H1 (cell line): ENCODE measurements around the gene AK5. TPM values are rescaled to one million over a fixed set of nuclear protein-coding genes. Genes with fewer than 3 reads are reported as not detected.

ENCODE experiments used
- CTCF ChIA-PET: fragments of 300-600 bp; sonication (Branson Sonifier 250); formaldehyde crosslinking; loops from one replicate; lab custom pipeline; 2021; ENCODE audit not compliant: partially characterized antibody; lab: Charles Lee
- POLR2A ChIA-PET: fragments of 300-600 bp; sonication (Branson Sonifier 250); formaldehyde crosslinking; loops from one replicate; lab custom pipeline; 2021; ENCODE audit warnings: inconsistent platforms; ENCODE audit not compliant: partially characterized antibody; lab: Charles Lee
- DNase-seq, 2 experiments: peaks; one replicate each; pipeline versions ENCODE4 v3.0.0 to v3.0.0-alpha.2; 2010 to 2022; ENCODE audit warnings: low spot score in 2 of 2, low read depth in 1 of 2, mixed read lengths in 1 of 2
- FAIRE-seq: peaks from 2 replicates; lab custom pipeline; 2011; peaks lifted over from hg19 to GRCh38; lab: Jason Lieb, UNC
- H2AFZ ChIP-seq: 2 replicates; pipeline ENCODE4 v1.8.1; 2012; ENCODE audit warnings: low read length, inconsistent platforms
- H2AK5ac ChIP-seq: 2 replicates; pipeline ENCODE4 v1.6.1; 2013; ENCODE audit warnings: low read depth, low read length
- H2BK120ac ChIP-seq: replicated peaks from 2 replicates; pipeline ENCODE3; 2013; ENCODE audit warnings: low read depth, low read length, inconsistent platforms
- H2BK12ac ChIP-seq: 2 replicates; pipeline ENCODE4 v1.6.1; 2013; ENCODE audit warnings: low read depth, low read length
- H2BK15ac ChIP-seq: 2 replicates; pipeline ENCODE4 v1.6.1; 2013; ENCODE audit warnings: low read length
- H2BK20ac ChIP-seq: 2 replicates; pipeline ENCODE4 v1.6.1; 2013; ENCODE audit warnings: low read length
- H2BK5ac ChIP-seq: 2 replicates; pipeline ENCODE4 v1.6.1; 2013; ENCODE audit warnings: low read depth, low read length
- H3K14ac ChIP-seq: 2 replicates; pipeline ENCODE4 v1.6.1; 2013; ENCODE audit warnings: inconsistent platforms; ENCODE audit not compliant: insufficient read length
- H3K18ac ChIP-seq: 2 replicates; pipeline ENCODE4 v1.6.1; 2013; ENCODE audit warnings: low read length; ENCODE audit errors: extremely low read depth
- H3K23ac ChIP-seq: 2 replicates; pipeline ENCODE4 v1.6.1; 2013; ENCODE audit warnings: inconsistent platforms; ENCODE audit not compliant: insufficient read length
- H3K23me2 ChIP-seq: 2 replicates; pipeline ENCODE4 v1.6.1; 2013; ENCODE audit warnings: low read depth, low read length
- H3K27ac ChIP-seq: 2 replicates; pipeline ENCODE4 v1.6.1; 2011; ENCODE audit warnings: low read depth, low read length, inconsistent platforms
- H3K27me3 ChIP-seq, 4 experiments: replicated peaks in 1 of 4; 1 replicate in 1 of 4; 2 replicates in 3 of 4; pipeline versions ENCODE4 v1.6.1 to v1.8.1; 2011 to 2013; ENCODE audit warnings: low read length in 3 of 4, mild to moderate bottlenecking in 3 of 4, inconsistent platforms in 2 of 4, mixed read lengths in 2 of 4, moderate library complexity in 1 of 4; ENCODE audit not compliant: control insufficient read depth in 3 of 4, insufficient read depth in 3 of 4; ENCODE audit errors: extremely low read depth in 1 of 4
- H3K36me3 ChIP-seq, 4 experiments: 2 replicates each; pipeline versions ENCODE4 v1.6.1 to v1.8.1; 2011 to 2013; ENCODE audit warnings: mild to moderate bottlenecking in 4 of 4, low read length in 3 of 4, moderate library complexity in 2 of 4, control low read depth in 1 of 4, inconsistent platforms in 1 of 4; ENCODE audit not compliant: insufficient read depth in 4 of 4, control insufficient read depth in 2 of 4
- H3K4ac ChIP-seq: replicated peaks from 2 replicates; pipeline ENCODE3; 2013; ENCODE audit warnings: low read length, low read depth, mixed read lengths, inconsistent platforms; ENCODE audit not compliant: insufficient read length
- H3K4me1 ChIP-seq, 4 experiments: replicated peaks in 1 of 4; 1 replicate in 1 of 4; 2 replicates in 3 of 4; pipeline versions ENCODE4 v1.6.1 to v1.8.1; 2011 to 2013; ENCODE audit warnings: low read length in 3 of 4, inconsistent platforms in 2 of 4, mixed read lengths in 1 of 4; ENCODE audit not compliant: insufficient read depth in 4 of 4, control insufficient read depth in 3 of 4
- H3K4me2 ChIP-seq, 2 experiments: 2 replicates each; pipeline versions ENCODE4 v1.6.1 to v1.8.1; 2011 to 2013; ENCODE audit warnings: low read depth in 2 of 2, low read length in 2 of 2, control low read depth in 1 of 2, inconsistent platforms in 1 of 2, mild to moderate bottlenecking in 1 of 2; ENCODE audit not compliant: insufficient read depth in 1 of 2
- H3K4me3 ChIP-seq, 4 experiments: fragments of 200-600, 300-600 bp in 1 of 4; sonication (generic), shearing (Covaris generic), sonication (Bioruptor Twin) in 1 of 4; 2 replicates each; pipeline versions ENCODE4 v1.5.1 to v1.8.1; 2011 to 2016; ENCODE audit warnings: low read length in 4 of 4, low read depth in 3 of 4, control low read depth in 2 of 4, inconsistent platforms in 2 of 4, mild to moderate bottlenecking in 2 of 4, mixed read lengths in 1 of 4, moderate library complexity in 1 of 4; ENCODE audit not compliant: insufficient read depth in 2 of 4; ENCODE audit errors: extremely low read depth in 1 of 4
- H3K56ac ChIP-seq: replicated peaks from 2 replicates; pipeline ENCODE3; 2013; ENCODE audit warnings: low read depth, mild to moderate bottlenecking, mixed read lengths, low read length, inconsistent platforms; ENCODE audit not compliant: insufficient read length
- H3K79me1 ChIP-seq: 2 replicates; pipeline ENCODE4 v1.6.1; 2013; ENCODE audit warnings: low read depth, low read length, control low read depth
- H3K79me2 ChIP-seq, 2 experiments: 2 replicates each; pipeline versions ENCODE4 v1.6.1 to v1.8.1; 2012 to 2013; ENCODE audit warnings: low read length in 2 of 2, mild to moderate bottlenecking in 2 of 2, inconsistent platforms in 1 of 2; ENCODE audit not compliant: insufficient read depth in 2 of 2, control insufficient read depth in 1 of 2
- H3K9ac ChIP-seq, 4 experiments: replicated peaks in 1 of 4; 1 replicate in 1 of 4; 2 replicates in 3 of 4; pipeline versions ENCODE4 v1.6.1 to v1.8.1; 2011 to 2013; ENCODE audit warnings: low read depth in 3 of 4, low read length in 3 of 4, control low read depth in 2 of 4, mild to moderate bottlenecking in 2 of 4, moderate library complexity in 2 of 4, inconsistent platforms in 1 of 4; ENCODE audit errors: extremely low read depth in 1 of 4
- H3K9me3 ChIP-seq, 2 experiments: 2 replicates each; pipeline versions ENCODE4 v1.6.1 to v1.8.1; 2012 to 2013; ENCODE audit warnings: mild to moderate bottlenecking in 2 of 2, moderate library complexity in 2 of 2, control low read depth in 1 of 2, inconsistent platforms in 1 of 2, low read depth in 1 of 2, low read length in 1 of 2, mixed read lengths in 1 of 2; ENCODE audit not compliant: insufficient read depth in 2 of 2
- H4K20me1 ChIP-seq, 2 experiments: replicated peaks in 1 of 2; 2 replicates each; pipeline versions ENCODE3 to v1.8.1; 2011 to 2013; ENCODE audit warnings: inconsistent platforms in 2 of 2, low read length in 2 of 2, mild to moderate bottlenecking in 1 of 2; ENCODE audit not compliant: insufficient read depth in 2 of 2, control insufficient read depth in 1 of 2
- H4K5ac ChIP-seq: 2 replicates; pipeline ENCODE4 v1.6.1; 2013; ENCODE audit warnings: low read length, low read depth, mixed read lengths, inconsistent platforms; ENCODE audit not compliant: insufficient read length
- H4K8ac ChIP-seq: 2 replicates; pipeline ENCODE4 v1.8.0; 2013; ENCODE audit warnings: mild to moderate bottlenecking, moderate library complexity, low read length, inconsistent platforms; ENCODE audit not compliant: insufficient read depth; ENCODE audit errors: extremely low read depth
- H4K91ac ChIP-seq: replicated peaks from 2 replicates; pipeline ENCODE3; 2013; ENCODE audit warnings: low read length, mixed read lengths, inconsistent platforms; ENCODE audit not compliant: insufficient read length
- RXRA ChIP-seq: IDR thresholded peaks from 2 replicates; pipeline ENCODE4 v1.6.1; 2011; ENCODE audit warnings: low read depth, mild to moderate bottlenecking, low read length, moderate library complexity; ENCODE audit not compliant: insufficient read depth
- WGBS, 2 experiments: shearing (Covaris generic) in 1 of 2; methylation state at CpG; one replicate each; pipeline versions ENCODE4 v1.1.6 to v1.1.7; 2013 to 2015; ENCODE audit warnings: low lambda C conversion rate in 2 of 2, mixed read lengths in 2 of 2, inconsistent platforms in 1 of 2, low coverage in 1 of 2, missing lambda C conversion rate in 1 of 2; ENCODE audit not compliant: insufficient replicate concordance in 2 of 2, insufficient coverage in 1 of 2, insufficient read length in 1 of 2; ENCODE audit errors: extremely low coverage in 1 of 2, missing lambda C conversion rate in 1 of 2; 5-methylcytosine and 5-hydroxymethylcytosine counted together
- polyA plus RNA-seq, 7 experiments: library from polyadenylated mRNA; depleted of rRNA in 3 of 7; stranded (reverse) in 5 of 7; unstranded in 2 of 7; fragments of >200 nt in 5 of 7; fragments of 200-250 nt in 2 of 7; gene quantifications; 1 replicate in 5 of 7; 2 replicates in 1 of 7; 4 replicates in 1 of 7; pipeline versions ENCODE4 v1.2.1 to v1.2.3, GENCODE V29; 2011 to 2013; ENCODE audit warnings: missing spikeins in 2 of 7, mixed read lengths in 2 of 7
- total RNA-seq: library from RNA; stranded (reverse); fragmentation: NEBNext Ultra II Directional; extraction: Animal tissue kit (Norgen Biotek cat#: 25700); gene quantifications from 2 replicates; pipeline ENCODE4 v1.2.1, GENCODE V29; 2021

AK5 gene
- total and polyA plus RNA-seq, 2 of the 8 experiments (the other 6 are each of a cell fraction or from before 2014, with no cell fraction given) = 2.0 to 7.1 TPM

- Histone ChIP-seq H3K4ac (no peak overlapping the region), H2BK20ac (no peak overlapping the region), H2AK5ac (no peak overlapping the region), H3K23me2 (peaks cover 9% of the 10 kb centered on the region; the same call in 1 of the 2 replicates), H4K8ac (no peak overlapping the region), H2BK12ac (no peak overlapping the region), H3K27me3 (peaks cover 14 to 26% (median 20%) of the 10 kb centered on the region in 4 experiments), H3K4me1 (peaks cover 0 to 5% (median 2%) of the 10 kb centered on the region in 4 experiments; a peak in 3 of 7 replicates), H3K4me3 (no peak overlapping the region), H4K5ac (no peak overlapping the region), H3K79me2 (no peaks in the 10 kb centered on the region), H3K14ac (no peak overlapping the region), H3K23ac (no peak overlapping the region), H3K36me3 (no peaks in the 10 kb centered on the region), H2AFZ (no peak overlapping the region), H3K79me1 (no peaks in the 10 kb centered on the region), H3K9me3 (no peaks in the 10 kb centered on the region), H2BK5ac (no peak overlapping the region), H3K18ac (no peak overlapping the region), H3K56ac (no peak overlapping the region), H2BK15ac (no peak overlapping the region), H3K9ac (no peak overlapping the region), H3K27ac (no peak overlapping the region), H4K91ac (no peak overlapping the region), H3K4me2 (no peak overlapping the region), H2BK120ac (no peak overlapping the region), H4K20me1 (no peaks in the 10 kb centered on the region)
- no peak for FAIRE-seq
- no peak for DNase-seq
- no peak for TF ChIP-seq RXRA
- ChIA-PET CTCF (no interaction called here), POLR2A (no interaction called here)
- 88% methylated on average over 2 of the region's 2 CpGs; no CpG with 5 or more reads in 1 of the 2 experiments for WGBS, 2 experiments
Measured at GRCh38 chr1:77276941-77277340, 4.9 kb upstream of the AK5 start.
